ENCODE data around the gene ZNF618. TPM values are rescaled to one million over a fixed set of nuclear protein-coding genes. Genes with fewer than 3 reads are reported as not detected.

The ZNF618 gene
- total RNA-seq, 1 donor from 2014 or later = 4.7 TPM

- Histone ChIP-seq H3K4me1 (ENCODE audit: control insufficient read depth in 3 of 3, insufficient read depth in 3 of 3, low read length in 3 of 3) (no peaks in the 10 kb centered on the region), H3K27me3 (ENCODE audit: control insufficient read depth in 3 of 3, insufficient read depth in 3 of 3, low read length in 3 of 3) (no peaks in the 10 kb centered on the region), H3K4me3 (ENCODE audit: low read length in 3 of 3) (no peak overlapping the region), H3K36me3 (ENCODE audit: control insufficient read depth in 3 of 3, insufficient read depth in 3 of 3, low read length in 3 of 3) (no peaks in the 10 kb centered on the region), H3K9ac (ENCODE audit: low read depth in 1 of 3, low read length in 3 of 3) (no peak overlapping the region), H3K27ac (ENCODE audit: low read depth, low read length) (no peak overlapping the region), H3K9me3 (ENCODE audit: control insufficient read depth in 3 of 3, low read length in 3 of 3) (no peaks in the 10 kb centered on the region)
Measured at GRCh38 chr9:113857875-113858274, 18.2 kb upstream of the ZNF618 start.

- no peaks in the 10 kb centered on the region for H3K36me3 ChIP-seq (ENCODE audit: control insufficient read depth in 3 of 3, insufficient read depth in 3 of 3, low read length in 3 of 3)
- H3K4me3 ChIP-seq (ENCODE audit: low read length in 3 of 3) = no peak overlapping the region
- H3K9me3 ChIP-seq (ENCODE audit: control insufficient read depth in 3 of 3, low read length in 3 of 3) = no peaks in the 10 kb centered on the region
- H3K4me1 ChIP-seq (ENCODE audit: control insufficient read depth in 3 of 3, insufficient read depth in 3 of 3, low read length in 3 of 3) = no peaks in the 10 kb centered on the region
- H3K27ac ChIP-seq (ENCODE audit: low read depth, low read length) = no peak overlapping the region
- H3K9ac ChIP-seq (ENCODE audit: low read depth in 1 of 3, low read length in 3 of 3) = no peak overlapping the region
- H3K27me3 ChIP-seq (ENCODE audit: control insufficient read depth in 3 of 3, insufficient read depth in 3 of 3, low read length in 3 of 3) = no peaks in the 10 kb centered on the region
Measured at GRCh38 chr9:113858282-113858681, 17.8 kb upstream of the ZNF618 start.

GRCh38 chr9:113863345-113863744 is 12.8 kb upstream of the ZNF618 start:
- no peak overlapping the region for H3K4me3 ChIP-seq (ENCODE audit: low read length in 3 of 3)
- H3K9me3 ChIP-seq (ENCODE audit: control insufficient read depth in 3 of 3, low read length in 3 of 3) = no peaks in the 10 kb centered on the region
- no peak overlapping the region for H3K27ac ChIP-seq (ENCODE audit: low read depth, low read length)
- no peaks in the 10 kb centered on the region for H3K4me1 ChIP-seq (ENCODE audit: control insufficient read depth in 3 of 3, insufficient read depth in 3 of 3, low read length in 3 of 3)
- no peaks in the 10 kb centered on the region for H3K27me3 ChIP-seq (ENCODE audit: control insufficient read depth in 3 of 3, insufficient read depth in 3 of 3, low read length in 3 of 3)
- no peaks in the 10 kb centered on the region for H3K36me3 ChIP-seq (ENCODE audit: control insufficient read depth in 3 of 3, insufficient read depth in 3 of 3, low read length in 3 of 3)
- H3K9ac ChIP-seq (ENCODE audit: low read depth in 1 of 3, low read length in 3 of 3) = no peak overlapping the region

- Histone ChIP-seq H3K9ac (ENCODE audit: low read depth in 1 of 3, low read length in 3 of 3) (no peak overlapping the region), H3K4me1 (ENCODE audit: control insufficient read depth in 3 of 3, insufficient read depth in 3 of 3, low read length in 3 of 3) (no peaks in the 10 kb centered on the region), H3K27me3 (ENCODE audit: control insufficient read depth in 3 of 3, insufficient read depth in 3 of 3, low read length in 3 of 3) (no peaks in the 10 kb centered on the region), H3K9me3 (ENCODE audit: control insufficient read depth in 3 of 3, low read length in 3 of 3) (no peaks in the 10 kb centered on the region), H3K27ac (ENCODE audit: low read depth, low read length) (no peak overlapping the region), H3K4me3 (ENCODE audit: low read length in 3 of 3) (no peak overlapping the region), H3K36me3 (ENCODE audit: control insufficient read depth in 3 of 3, insufficient read depth in 3 of 3, low read length in 3 of 3) (no peaks in the 10 kb centered on the region)
Measured at GRCh38 chr9:113868501-113868900, 7.6 kb upstream of the ZNF618 start.

- no peak overlapping the region for H3K27ac ChIP-seq (ENCODE audit: low read depth, low read length)
- H3K9me3 ChIP-seq (ENCODE audit: control insufficient read depth in 3 of 3, low read length in 3 of 3) = no peaks in the 10 kb centered on the region
- no peak overlapping the region for H3K9ac ChIP-seq (ENCODE audit: low read depth in 1 of 3, low read length in 3 of 3)
- H3K4me1 ChIP-seq (ENCODE audit: control insufficient read depth in 3 of 3, insufficient read depth in 3 of 3, low read length in 3 of 3) = peaks cover 0 to 3% (median 0%) of the 10 kb centered on the region in 3 donors
- no peaks in the 10 kb centered on the region for H3K27me3 ChIP-seq (ENCODE audit: control insufficient read depth in 3 of 3, insufficient read depth in 3 of 3, low read length in 3 of 3)
- no peak overlapping the region for H3K4me3 ChIP-seq (ENCODE audit: low read length in 3 of 3)
- H3K36me3 ChIP-seq (ENCODE audit: control insufficient read depth in 3 of 3, insufficient read depth in 3 of 3, low read length in 3 of 3) = no peaks in the 10 kb centered on the region
Measured at GRCh38 chr9:113872485-113873143, 3.5 kb upstream of the ZNF618 start.

GRCh38 chr9:113873446-113873845 is 2.7 kb upstream of the ZNF618 start:
- peaks cover 0 to 3% (median 0%) of the 10 kb centered on the region in 3 donors for H3K4me1 ChIP-seq (ENCODE audit: control insufficient read depth in 3 of 3, insufficient read depth in 3 of 3, low read length in 3 of 3)
- H3K36me3 ChIP-seq (ENCODE audit: control insufficient read depth in 3 of 3, insufficient read depth in 3 of 3, low read length in 3 of 3) = no peaks in the 10 kb centered on the region
- no peaks in the 10 kb centered on the region for H3K27me3 ChIP-seq (ENCODE audit: control insufficient read depth in 3 of 3, insufficient read depth in 3 of 3, low read length in 3 of 3)
- H3K9me3 ChIP-seq (ENCODE audit: control insufficient read depth in 3 of 3, low read length in 3 of 3) = no peaks in the 10 kb centered on the region
- H3K4me3 ChIP-seq (ENCODE audit: low read length in 3 of 3) = no peak overlapping the region
- H3K27ac ChIP-seq (ENCODE audit: low read depth, low read length) = no peak overlapping the region
- H3K9ac ChIP-seq (ENCODE audit: low read depth in 1 of 3, low read length in 3 of 3) = no peak overlapping the region

GRCh38 chr9:113873926-113874325 is 2.2 kb upstream of the ZNF618 start:
- Histone ChIP-seq H3K9me3 (ENCODE audit: control insufficient read depth in 3 of 3, low read length in 3 of 3) (no peaks in the 10 kb centered on the region), H3K27ac (ENCODE audit: low read depth, low read length) (no peak overlapping the region), H3K36me3 (ENCODE audit: control insufficient read depth in 3 of 3, insufficient read depth in 3 of 3, low read length in 3 of 3) (no peaks in the 10 kb centered on the region), H3K27me3 (ENCODE audit: control insufficient read depth in 3 of 3, insufficient read depth in 3 of 3, low read length in 3 of 3) (no peaks in the 10 kb centered on the region), H3K9ac (ENCODE audit: low read depth in 1 of 3, low read length in 3 of 3) (no peak overlapping the region), H3K4me3 (ENCODE audit: low read length in 3 of 3) (no peak overlapping the region), H3K4me1 (ENCODE audit: control insufficient read depth in 3 of 3, insufficient read depth in 3 of 3, low read length in 3 of 3) (peaks cover 0 to 3% (median 0%) of the 10 kb centered on the region in 3 donors)

GRCh38 chr9:113875459-113876150 is 504 bp upstream of the ZNF618 start:
- Histone ChIP-seq H3K36me3 (ENCODE audit: control insufficient read depth in 3 of 3, insufficient read depth in 3 of 3, low read length in 3 of 3) (no peaks in the 10 kb centered on the region), H3K9me3 (ENCODE audit: control insufficient read depth in 3 of 3, low read length in 3 of 3) (no peaks in the 10 kb centered on the region), H3K4me1 (ENCODE audit: control insufficient read depth in 3 of 3, insufficient read depth in 3 of 3, low read length in 3 of 3) (peaks cover 0 to 6% (median 0%) of the 10 kb centered on the region in 3 donors), H3K27me3 (ENCODE audit: control insufficient read depth in 3 of 3, insufficient read depth in 3 of 3, low read length in 3 of 3) (no peaks in the 10 kb centered on the region), H3K4me3 (ENCODE audit: low read length in 3 of 3) (no peak overlapping the region), H3K27ac (ENCODE audit: low read depth, low read length) (no peak overlapping the region), H3K9ac (ENCODE audit: low read depth in 1 of 3, low read length in 3 of 3) (peak overlapping the region in 1 of 3 donors; percentile 16)

- Histone ChIP-seq H3K4me3 (ENCODE audit: low read length in 3 of 3) (peak overlapping the region; percentile 69 to 77 (median 72)), H3K9ac (ENCODE audit: low read depth in 1 of 3, low read length in 3 of 3) (peak overlapping the region; percentile 33 to 76 (median 69)), H3K9me3 (ENCODE audit: control insufficient read depth in 3 of 3, low read length in 3 of 3) (no peaks in the 10 kb centered on the region), H3K4me1 (ENCODE audit: control insufficient read depth in 3 of 3, insufficient read depth in 3 of 3, low read length in 3 of 3) (peaks cover 0 to 6% (median 0%) of the 10 kb centered on the region in 3 donors), H3K27ac (ENCODE audit: low read depth, low read length) (no peak overlapping the region), H3K36me3 (ENCODE audit: control insufficient read depth in 3 of 3, insufficient read depth in 3 of 3, low read length in 3 of 3) (no peaks in the 10 kb centered on the region), H3K27me3 (ENCODE audit: control insufficient read depth in 3 of 3, insufficient read depth in 3 of 3, low read length in 3 of 3) (no peaks in the 10 kb centered on the region)
Measured at GRCh38 chr9:113876993-113877368, 872 bp downstream of the ZNF618 start.

GRCh38 chr9:113879318-113879717 is 3.2 kb downstream of the ZNF618 start:
- Histone ChIP-seq H3K4me1 (ENCODE audit: control insufficient read depth in 3 of 3, insufficient read depth in 3 of 3, low read length in 3 of 3) (peaks cover under 1 to 6% (median under 1%) of the 10 kb centered on the region in 3 donors), H3K27me3 (ENCODE audit: control insufficient read depth in 3 of 3, insufficient read depth in 3 of 3, low read length in 3 of 3) (no peaks in the 10 kb centered on the region), H3K9ac (ENCODE audit: low read depth in 1 of 3, low read length in 3 of 3) (no peak overlapping the region), H3K9me3 (ENCODE audit: control insufficient read depth in 3 of 3, low read length in 3 of 3) (no peaks in the 10 kb centered on the region), H3K27ac (ENCODE audit: low read depth, low read length) (no peak overlapping the region), H3K36me3 (ENCODE audit: control insufficient read depth in 3 of 3, insufficient read depth in 3 of 3, low read length in 3 of 3) (no peaks in the 10 kb centered on the region), H3K4me3 (ENCODE audit: low read length in 3 of 3) (no peak overlapping the region)

Measured in skeletal muscle tissue (tissue), 4 donors.